HG03196 (cell line): Measurements from ENCODE around the gene PLEK.
"Not testable (repeated sequence)": the region's sequence is repeated elsewhere in the genome, so short reads cannot be mapped to it uniquely, and the experiment has no call there.

Source experiments
- ATAC-seq: cut with Tn5 transposase; IDR thresholded peaks from one replicate; pipeline ENCODE4 v1.9.1; 2021; ENCODE audit not compliant: unreplicated experiment

Gene PLEK, protein sequence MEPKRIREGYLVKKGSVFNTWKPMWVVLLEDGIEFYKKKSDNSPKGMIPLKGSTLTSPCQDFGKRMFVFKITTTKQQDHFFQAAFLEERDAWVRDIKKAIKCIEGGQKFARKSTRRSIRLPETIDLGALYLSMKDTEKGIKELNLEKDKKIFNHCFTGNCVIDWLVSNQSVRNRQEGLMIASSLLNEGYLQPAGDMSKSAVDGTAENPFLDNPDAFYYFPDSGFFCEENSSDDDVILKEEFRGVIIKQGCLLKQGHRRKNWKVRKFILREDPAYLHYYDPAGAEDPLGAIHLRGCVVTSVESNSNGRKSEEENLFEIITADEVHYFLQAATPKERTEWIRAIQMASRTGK

DNA sequence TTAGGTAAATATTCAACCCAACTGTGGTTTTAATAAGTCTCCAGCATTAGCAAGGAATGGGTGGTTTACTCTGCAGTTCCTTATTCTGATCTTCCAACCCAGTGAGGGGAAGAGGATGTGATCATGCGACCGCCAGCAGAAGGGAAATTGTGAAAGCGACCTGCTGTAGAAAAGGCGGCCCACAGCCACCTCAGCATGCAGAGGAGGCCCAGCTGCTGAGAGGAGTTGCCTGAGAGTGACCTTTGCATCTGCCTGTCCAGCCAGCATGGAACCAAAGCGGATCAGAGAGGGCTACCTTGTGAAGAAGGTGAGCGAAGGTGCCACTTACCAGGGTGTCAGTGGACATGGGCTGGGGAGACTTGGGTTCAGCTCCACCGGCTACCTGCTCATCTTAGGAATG lies at the start of gene PLEK:
Gene PLEK, plus strand, starts transcription at position 196 of the 400 bp plus-strand sequence. Its CDS starts 70 bp downstream, at position 266.
- peak; percentile 58 for ATAC-seq

DNA sequence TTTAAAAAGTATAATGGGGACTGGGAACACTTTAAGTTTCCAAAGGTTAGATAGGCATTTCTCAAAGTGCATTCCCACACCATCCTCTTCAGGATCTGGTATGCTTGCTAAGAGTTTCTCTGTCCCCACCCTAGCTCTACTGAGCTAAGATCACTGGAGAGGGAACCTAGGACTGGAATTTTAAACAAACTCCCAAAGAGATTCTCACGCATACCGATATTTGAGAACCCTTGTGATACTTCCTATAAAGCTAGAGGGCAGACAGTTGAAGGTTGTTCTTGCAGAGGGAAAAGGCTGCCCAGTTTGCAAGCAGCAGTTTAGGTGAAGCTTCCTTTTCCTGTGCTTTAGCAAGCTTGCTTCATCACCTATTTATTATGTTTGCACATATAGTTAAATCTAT lies 49.0 kb upstream of the PLEK start:
- no peak for ATAC-seq

DNA sequence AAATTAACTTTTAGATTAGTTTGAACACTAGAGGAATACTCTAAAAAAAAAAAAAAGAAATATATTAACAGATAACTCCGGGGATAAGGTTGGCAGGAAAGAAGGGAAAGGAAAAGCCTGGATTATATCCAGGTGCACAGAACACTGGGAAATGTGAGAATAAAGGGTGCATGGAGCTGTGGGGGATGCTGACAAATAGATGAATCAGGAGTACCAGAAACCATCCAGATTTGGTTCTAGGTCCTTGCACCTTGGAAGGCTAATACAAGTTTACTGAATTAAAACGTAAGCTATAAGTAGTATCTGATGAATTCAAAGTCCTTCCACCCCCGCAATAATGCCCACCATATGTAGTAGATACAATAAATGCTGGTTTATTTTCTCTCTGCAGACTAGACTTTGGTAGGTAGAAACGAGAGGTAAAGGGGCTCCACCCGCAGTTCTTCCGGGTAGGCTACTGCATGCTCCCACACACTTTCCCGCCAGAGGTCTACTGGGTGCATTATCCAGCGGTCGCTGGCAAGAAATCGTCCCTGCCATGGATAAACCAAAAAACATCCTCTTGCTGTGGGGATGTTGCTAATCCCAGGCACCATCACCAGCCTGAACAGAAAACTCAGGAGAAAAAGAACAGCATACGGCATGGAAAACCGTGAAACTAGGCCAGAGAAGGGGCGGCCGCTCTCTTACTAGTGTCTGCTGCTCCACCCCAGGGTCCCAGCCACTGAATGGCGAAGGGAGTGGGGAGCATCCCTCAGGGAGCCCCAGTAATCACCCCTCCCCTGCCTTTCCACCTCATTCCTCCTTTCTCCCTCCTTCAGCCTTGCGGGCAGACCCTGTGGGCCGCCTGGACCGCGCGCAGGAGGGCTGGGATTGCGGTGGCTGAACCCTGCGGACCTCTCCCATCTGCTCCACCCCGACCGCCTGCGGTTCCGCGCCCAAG lies 46.8 kb upstream of the PLEK start:
- ATAC-seq = no peak

DNA sequence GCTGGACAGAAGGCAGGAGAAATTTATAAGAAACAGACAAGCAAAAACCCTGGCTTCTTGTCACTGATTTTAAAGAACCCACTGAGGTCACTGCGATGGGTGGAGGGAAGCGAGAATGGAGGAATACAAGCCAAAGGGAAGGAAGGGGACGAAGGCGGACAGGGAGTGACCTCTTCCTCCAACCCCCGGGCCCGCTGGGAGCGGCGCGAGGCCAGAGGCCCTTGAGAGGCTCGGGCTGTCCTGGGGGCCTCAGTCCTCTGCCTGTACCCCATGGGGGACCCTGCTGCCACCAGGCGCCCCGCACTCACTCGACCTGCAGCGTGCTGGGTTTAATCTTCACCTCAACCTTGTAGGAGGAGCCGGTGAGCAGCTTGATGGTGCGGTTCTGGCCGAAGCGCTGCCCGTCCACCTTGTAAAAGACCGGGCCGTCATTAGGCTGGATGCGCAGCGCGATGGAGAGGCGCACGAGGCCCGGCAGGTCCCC lies 46.1 kb upstream of the PLEK start:
- ATAC-seq = no peak

DNA sequence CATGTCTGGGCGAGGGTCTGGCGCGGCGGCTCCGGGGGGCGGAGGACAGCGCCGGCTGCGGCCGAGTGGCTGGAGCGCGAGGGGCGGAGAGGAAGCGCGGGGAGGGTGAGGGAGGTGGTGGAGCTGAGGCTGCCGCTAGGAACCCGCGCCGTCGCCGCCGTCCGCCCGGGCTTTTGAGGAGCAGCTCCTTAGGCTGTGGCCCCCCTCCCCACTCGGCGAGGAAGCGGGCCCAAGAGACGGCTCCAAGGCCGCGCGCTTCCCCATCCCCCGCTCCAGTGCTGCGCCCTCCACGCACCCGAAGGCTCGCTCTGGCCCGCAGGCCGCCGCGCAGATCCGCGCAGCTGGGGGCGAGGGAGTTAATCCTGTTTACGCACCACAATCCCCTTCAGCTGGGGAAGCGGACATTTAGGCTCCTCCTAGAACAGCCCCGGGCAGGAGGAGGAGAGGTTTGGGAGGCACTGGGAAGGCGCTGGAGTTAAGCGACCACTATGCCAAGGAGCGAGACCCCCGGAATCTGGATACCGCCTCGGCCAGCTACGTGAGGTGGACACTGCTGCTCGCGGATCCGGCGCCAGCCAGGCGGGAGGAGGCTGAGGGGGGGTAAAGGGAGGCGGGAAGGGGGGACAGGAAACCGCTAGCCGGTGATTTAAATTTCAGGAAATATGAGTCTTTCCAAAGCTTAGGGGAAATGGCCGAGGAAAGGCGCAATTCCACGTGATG lies 45.5 kb upstream of the PLEK start, which contains the start of gene CNRIP1:
Gene CNRIP1, minus strand, starts transcription at position 552 of the 720 bp plus-strand sequence. Its CDS starts 549 bp downstream, at position 3.
- no peak for ATAC-seq

DNA sequence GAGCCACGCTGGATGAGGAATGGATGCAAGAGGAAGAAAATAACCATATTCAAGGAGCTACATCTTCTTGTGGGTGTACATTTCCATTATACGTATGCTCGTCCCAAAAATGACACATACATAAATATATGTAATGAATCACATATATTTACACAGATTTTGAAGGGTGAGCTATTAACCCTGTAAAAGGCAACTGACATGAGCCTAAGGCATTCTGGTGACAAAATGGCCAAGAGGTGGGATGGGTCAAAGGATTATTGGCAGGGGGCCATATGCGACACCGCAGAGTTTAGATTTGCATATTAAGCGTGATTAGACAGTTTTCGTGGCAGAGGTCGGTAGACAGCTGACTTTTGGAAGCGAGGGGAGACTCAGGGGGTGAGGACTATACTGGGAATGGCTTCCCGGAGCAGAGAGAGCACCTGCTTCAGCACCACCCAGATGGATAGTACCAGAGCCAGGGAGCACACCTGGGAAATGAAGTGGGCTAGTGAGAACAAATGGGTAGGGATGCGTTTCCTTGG lies 44.9 kb upstream of the PLEK start:
- ATAC-seq = no peak

DNA sequence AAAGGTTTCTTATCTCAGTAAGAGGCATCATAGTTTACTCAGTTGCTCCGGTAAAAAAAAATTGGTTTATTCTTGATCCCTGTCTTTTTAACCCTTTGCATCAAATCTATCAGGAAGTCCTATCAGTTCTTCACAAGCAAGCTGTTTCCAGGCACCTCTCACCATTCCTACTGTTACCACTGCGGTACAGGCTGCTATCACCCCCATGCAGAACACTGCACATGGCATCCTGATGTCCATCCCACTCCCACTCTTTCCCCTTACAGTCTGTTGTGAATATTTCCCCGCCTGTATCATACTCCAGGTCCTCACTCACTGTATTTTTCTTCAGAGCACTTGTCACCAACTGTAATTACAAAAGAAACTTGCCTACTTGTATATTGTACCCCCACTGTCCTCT lies 40.0 kb upstream of the PLEK start:
- ATAC-seq = no peak

DNA sequence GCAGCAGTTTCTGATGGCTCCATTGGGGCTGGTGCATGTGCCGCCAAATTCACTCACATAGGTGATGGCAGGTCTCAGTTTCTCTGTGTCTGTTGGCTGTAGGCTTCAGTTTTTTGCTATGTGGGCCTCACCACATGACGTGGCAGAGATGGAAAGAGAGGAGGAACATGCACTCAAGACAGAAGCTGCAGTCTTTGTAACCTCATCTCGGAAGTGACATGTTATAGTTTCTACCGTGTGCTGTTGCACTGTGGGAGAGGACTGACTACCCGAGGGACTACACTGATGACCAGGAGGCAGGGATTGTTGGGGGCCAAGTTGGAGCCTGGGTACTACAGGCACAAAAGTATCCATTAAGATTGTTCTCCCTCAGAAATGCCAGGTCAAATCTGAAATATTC lies 36.2 kb upstream of the PLEK start:
- ATAC-seq = no peak

DNA sequence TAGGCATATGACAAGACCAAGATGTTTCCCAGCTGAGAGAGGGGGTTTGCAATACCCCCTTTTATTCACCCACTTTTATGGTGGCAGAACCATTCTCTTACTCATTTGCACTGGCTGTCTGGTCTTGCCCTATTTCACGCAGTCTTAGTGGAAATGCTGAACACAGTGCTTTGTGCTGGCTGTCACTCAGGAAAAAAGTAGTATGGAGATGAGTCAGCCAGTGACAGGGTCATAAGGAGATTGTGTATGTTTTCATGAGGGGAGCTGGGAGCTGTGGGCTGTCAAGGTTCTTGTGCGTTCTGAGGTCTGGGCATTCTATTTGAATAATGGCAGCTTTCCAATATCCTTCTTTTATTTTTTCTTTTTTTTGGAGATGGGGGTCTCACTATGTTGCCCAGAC lies 34.4 kb upstream of the PLEK start:
- no peak for ATAC-seq

DNA sequence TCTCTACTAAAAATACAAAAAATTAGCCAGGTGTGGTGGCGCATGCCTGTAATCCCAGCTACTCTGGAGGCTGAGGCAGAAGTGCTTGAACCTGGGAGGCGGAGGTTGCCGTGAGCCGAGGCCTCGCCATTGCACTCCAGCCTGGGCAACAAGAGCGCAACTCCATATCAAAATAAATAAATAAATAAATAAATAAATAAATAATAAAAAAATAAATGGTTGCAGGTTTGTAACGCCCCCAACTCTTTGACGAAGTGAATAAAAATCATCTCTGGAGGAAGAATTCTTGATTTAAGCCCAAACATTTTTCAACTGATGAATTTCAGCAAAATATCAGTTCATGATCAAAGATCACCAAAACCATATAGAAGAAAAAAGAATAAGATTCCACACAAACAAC lies 32.1 kb upstream of the PLEK start:
- ATAC-seq = no peak

DNA sequence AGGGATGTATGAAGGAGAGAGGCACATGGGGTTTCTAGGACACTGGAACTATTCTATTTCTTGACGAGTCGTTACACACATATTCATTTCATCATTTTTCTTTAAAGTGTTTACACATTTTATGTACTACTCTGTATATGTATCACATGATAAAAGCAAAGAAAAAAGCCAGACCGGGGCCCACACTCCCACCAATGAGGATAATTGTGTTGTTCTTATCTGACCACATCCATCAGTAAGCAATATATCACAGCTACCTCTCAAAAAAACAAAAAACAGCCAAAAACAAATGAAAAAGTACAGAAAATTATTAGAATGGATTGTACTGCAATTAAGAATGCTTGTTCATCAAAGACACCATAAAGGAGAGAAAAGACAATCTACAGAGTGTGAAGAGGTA lies 31.2 kb upstream of the PLEK start:
- no peak for ATAC-seq

DNA sequence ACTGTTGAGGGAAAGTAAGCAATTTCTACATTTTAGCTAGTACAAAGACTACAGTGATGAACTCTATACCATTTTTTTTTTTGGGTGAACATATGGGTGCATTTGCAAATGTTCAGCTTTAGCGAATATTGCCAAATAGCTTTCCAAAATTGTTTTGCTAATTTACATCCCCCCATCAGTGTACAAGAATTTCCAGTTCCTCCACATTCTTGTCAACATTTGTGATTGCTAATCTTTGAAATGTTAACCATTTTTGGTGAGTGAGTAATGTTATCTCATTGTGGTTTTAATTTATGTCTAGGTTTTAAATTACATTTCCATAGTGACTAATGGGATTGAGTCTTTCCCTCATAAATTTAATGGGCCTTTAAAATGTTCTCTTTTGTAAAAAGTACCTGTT lies 28.9 kb upstream of the PLEK start:
- ATAC-seq = no peak

DNA sequence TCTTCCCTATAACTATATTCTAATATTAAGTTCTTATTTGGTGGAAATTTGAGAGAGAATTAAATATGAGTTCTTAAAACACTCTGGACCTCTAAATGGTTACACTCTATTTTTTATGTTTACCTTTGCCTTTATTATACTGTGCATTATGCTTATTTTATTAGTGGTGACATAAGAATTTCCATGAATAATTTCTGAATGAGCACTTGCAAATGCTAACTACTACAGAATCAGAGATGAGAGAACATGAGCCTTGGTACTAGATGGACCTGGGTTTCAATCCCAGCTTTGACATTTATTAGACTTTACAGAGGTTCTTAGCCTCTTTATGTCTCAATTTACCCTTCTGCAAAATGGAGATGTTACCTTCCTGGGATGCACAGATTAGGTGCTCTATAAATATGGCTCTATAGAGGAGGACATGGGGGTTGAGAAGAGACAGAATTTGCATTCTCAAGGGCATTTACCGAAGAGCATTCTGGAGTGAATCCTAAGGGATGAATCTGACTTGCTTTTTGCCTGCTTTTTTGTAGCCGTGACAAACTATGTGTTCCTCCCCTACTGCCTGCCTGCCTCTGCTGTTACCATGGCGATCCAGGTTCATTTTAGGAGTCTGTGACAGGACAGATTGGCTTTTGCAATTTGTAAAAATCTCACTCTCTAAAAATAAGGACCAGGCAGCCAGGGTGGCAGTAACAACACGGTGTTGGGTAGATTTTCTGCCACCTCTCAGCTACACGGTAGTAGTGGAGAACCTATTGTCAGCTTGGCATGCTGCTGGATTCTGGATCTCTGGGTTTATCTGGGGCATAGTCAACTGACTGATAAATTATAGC lies 24.6 kb upstream of the PLEK start:
- no peak for ATAC-seq

DNA sequence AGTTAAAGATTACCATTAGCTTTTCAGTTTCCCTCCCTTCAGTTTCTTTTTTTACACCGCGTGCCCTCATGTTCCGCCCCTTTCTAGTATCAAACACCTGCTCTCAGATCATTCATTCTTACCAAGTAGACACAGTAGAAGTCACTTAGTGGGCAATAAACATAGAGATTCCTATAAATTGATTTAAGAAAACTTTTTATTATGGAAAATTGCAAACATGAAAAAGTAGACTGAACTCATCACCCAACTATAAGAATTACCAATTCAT lies 24.1 kb upstream of the PLEK start:
- ATAC-seq = no peak

DNA sequence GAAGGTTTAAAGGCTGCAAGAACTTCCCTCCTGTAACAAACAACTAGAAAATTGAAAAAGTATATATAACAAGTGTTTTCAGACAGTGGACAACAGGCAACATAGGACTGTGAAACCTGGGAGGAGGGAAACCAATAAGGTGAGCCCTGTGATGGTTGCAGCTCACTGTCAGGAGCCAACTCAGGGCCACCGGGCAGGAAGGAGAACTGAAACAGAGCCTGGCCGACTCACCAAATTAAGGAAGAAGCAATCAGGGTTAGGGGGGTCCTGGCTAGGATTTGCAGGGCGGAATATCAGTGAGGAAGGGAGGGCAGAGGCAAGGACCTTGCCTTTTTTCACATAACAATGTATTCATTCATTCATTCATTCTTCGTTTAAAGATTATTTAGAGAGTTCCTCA lies 23.5 kb upstream of the PLEK start:
- no peak for ATAC-seq

DNA sequence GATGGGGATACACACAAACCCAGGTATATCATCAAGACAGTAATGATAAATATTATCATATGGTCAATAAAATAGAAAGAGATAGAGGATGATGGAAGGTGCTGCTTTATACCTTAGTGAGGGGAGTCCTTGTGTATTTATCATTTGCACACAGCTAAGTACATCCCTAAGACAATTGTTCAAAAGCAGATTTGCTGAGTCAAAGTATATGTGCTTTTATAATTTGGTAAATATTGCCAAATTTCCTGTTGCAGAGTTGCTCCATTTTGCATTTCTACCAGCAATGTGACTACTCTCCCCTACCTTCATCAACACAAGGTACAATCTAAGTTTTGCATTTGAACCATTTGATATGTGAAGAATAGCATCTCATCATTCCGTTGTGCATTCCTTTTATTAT lies 22.6 kb upstream of the PLEK start:
- no peak for ATAC-seq

DNA sequence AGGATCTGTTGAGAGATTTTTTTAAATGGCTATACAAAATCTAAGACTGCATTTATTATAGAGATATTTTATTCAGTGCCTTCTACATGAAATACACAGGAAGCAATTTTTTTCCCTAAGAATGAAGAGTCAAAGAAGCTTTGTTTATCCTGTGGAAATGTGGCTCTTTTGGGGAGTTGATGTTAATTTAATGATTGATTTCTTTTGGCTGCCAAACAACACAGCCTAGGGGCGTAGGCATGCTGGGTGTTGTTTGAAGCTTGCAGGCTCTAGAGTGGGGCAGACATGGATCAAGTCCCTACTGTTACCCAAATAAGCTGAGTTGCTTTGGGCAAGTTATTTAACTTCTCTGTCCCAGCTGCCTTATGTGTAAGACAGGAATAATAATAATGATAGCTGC lies 21.1 kb upstream of the PLEK start:
- ATAC-seq = no peak

DNA sequence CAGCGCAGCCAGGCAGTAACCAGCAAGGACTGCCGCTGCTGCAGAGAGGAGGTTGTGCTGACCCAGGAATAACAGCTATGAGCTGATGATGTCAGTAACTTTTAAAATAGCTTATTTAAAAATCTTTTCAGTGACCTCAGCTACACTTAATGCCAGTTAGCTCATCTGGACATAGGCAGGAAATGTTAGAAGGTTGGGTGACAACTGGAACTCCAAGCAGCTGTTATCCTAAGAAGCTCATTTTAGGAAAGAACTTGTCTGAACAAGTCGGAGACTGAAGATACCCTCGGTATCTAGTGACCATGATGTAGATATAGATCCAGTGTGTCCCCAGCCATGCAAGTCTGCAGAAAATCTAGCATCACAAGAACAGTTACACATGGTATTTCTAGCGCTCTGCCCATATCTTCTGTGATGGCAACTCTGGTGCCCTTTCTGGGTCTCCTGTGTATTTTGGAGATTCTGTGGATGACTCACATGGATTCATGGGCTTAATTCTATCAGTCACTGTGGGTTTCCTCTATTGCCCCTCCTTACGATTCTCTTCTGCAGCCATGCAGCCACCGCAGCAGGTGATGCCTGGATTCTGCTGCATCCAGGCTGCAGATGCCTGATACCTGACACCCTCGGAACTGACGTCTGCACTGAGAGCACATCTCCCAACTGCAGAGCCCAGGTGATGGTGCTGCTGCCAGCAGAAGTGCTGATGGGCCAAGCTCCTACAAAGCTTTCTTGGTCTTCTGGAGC lies 19.8 kb upstream of the PLEK start:
- ATAC-seq = no peak

DNA sequence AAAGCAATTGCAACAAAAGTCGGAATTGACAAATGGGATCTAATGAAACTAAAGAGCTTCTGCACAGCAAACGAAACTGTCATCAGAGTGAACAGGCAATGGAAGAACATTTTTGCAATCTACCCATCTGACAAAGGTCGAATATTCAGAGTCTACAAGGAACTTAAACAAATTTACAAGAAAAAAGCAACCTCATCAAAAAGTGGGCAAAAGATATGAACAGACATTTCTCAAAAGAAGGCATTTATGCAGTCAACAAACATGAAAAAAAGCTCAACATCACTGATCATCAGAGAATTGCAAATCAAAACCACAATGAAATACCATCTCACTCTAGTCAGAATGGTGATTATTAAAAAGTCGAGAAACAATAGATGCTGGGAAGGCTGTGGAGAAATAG lies 16.0 kb upstream of the PLEK start:
- ATAC-seq = not testable (repeated sequence)

DNA sequence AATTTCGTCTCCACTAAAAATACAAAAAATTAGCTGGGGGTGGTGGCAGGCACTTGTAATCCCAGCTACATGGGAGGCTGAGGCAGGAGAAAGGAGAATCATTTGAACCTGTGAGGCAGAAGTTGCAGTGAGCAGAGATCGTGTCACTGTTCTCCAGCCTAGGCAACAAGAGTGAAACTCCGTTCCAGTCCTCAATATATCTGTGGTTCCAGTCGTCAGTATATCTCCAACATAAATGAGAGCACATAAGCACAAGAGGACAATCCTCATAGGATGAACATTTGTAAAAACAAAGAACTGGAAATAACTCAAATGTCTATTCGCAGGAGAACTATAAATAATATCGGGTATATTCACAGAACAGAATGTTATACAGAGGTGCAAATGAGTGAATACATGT lies 13.1 kb upstream of the PLEK start:
- ATAC-seq = no peak
